ENCODE measurements around the gene PTGDR. TPM values are rescaled to one million over a fixed set of nuclear protein-coding genes. Genes with fewer than 3 reads are reported as not detected.
A peak's percentile ranks its signal among the peaks of the same experiment; 100 is the strongest.

Gene PTGDR
- total RNA-seq, 4 donors from 2014 or later = 12.3 to 30.1 (median 28.3) TPM

- no peaks in the 10 kb centered on the region for H3K27me3 ChIP-seq
- peaks cover 2 to 46% (median 18%) of the 10 kb centered on the region in 4 donors for H3K4me1 ChIP-seq
- peak overlapping the region; percentile 19 to 60 (median 44) for H3K27ac ChIP-seq
- no peak for DNase-seq
- in situ Hi-C loops (cut with MboI; ENCODE audit: low pct_ligation_motif_present in 1 of 4, low pct_unique_long_range_greater_than_20kb in 1 of 4, low sequenced_read_pairs in 3 of 4) (loop anchor here in 1 of 4 donors (10.0 kb wide), 1 partner anchor 167 kb away; no protein-coding TSS in a partner anchor), intact Hi-C loops (cut with DNase I; ENCODE audit: low total_unique reads) (no loop called here)
- WGBS, 2 donors (ENCODE audit: low coverage in 1 of 2) = 28 to 51% methylated on average over 4 of the region's 4 CpGs
- no peaks in the 10 kb centered on the region for H3K36me3 ChIP-seq
- TF ChIP-seq POLR2A (IDR thresholded peaks at IDR 0.05) (no peak), EP300 (IDR thresholded peaks at IDR 0.05; ENCODE audit: low read depth) (no peak), POLR2AphosphoS5 (IDR thresholded peaks at IDR 0.05) (peak in 1 of 3 donors; percentile 44), CTCF (IDR thresholded peaks at IDR 0.05) (no peak)
- H3K9me3 ChIP-seq = no peaks in the 10 kb centered on the region
- H3K4me3 ChIP-seq = no peak overlapping the region
Observed at GRCh38 chr14:52307376-52307775, 39.9 kb downstream of the PTGDR start.

DNA sequence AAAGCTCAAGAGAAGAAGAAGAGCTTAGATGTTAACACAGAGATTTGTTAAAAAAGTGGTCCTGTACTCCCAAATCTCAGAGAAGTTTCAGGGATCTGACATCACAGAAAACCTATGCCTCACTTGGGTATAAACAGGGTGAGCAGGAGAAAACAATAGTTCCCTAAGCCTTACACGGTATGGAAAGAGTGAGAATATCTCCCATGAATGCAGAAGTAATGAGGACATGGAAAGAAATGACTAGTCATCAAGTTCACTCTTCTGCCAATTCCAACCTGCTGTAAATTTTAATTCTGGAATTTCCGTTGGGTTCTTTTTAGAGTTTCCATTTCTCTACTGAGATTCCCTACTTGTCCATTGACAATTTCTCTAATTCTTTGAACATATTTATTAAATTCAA lies 40.4 kb downstream of the PTGDR start:
- H3K4me1 ChIP-seq = peaks cover 3 to 49% (median 18%) of the 10 kb centered on the region in 4 donors
- intact Hi-C loops (cut with DNase I; ENCODE audit: low total_unique reads) (no loop called here), in situ Hi-C loops (cut with MboI; ENCODE audit: low pct_ligation_motif_present in 1 of 4, low pct_unique_long_range_greater_than_20kb in 1 of 4, low sequenced_read_pairs in 3 of 4) (loop anchor here in 1 of 4 donors (10.0 kb wide), 1 partner anchor 167 kb away; no protein-coding TSS in a partner anchor)
- H3K36me3 ChIP-seq = no peaks in the 10 kb centered on the region
- no peak for DNase-seq
- no peaks in the 10 kb centered on the region for H3K27me3 ChIP-seq
- peak overlapping the region; percentile 19 to 60 (median 44) for H3K27ac ChIP-seq
- H3K4me3 ChIP-seq = no peak overlapping the region
- WGBS, 2 donors (ENCODE audit: low coverage in 1 of 2) = 71 to 72% methylated on average over 2 of the region's 2 CpGs
- H3K9me3 ChIP-seq = no peaks in the 10 kb centered on the region
- no peak for TF ChIP-seq POLR2A (IDR thresholded peaks at IDR 0.05)
- no peak for TF ChIP-seq EP300 (IDR thresholded peaks at IDR 0.05; ENCODE audit: low read depth)
- TF ChIP-seq CTCF (IDR thresholded peaks at IDR 0.05) = no peak
- no peak for TF ChIP-seq POLR2AphosphoS5 (IDR thresholded peaks at IDR 0.05)

- in situ Hi-C loops (cut with MboI; ENCODE audit: low pct_ligation_motif_present in 1 of 4, low pct_unique_long_range_greater_than_20kb in 1 of 4, low sequenced_read_pairs in 3 of 4) (no loop called here), intact Hi-C loops (cut with DNase I; ENCODE audit: low total_unique reads) (no loop called here)
- peaks cover 3 to 48% (median 19%) of the 10 kb centered on the region in 4 donors for H3K4me1 ChIP-seq
- DNase-seq = no peak
- H3K27ac ChIP-seq = no peak overlapping the region
- H3K36me3 ChIP-seq = no peaks in the 10 kb centered on the region
- H3K27me3 ChIP-seq = peaks cover 6% of the 10 kb centered on the region
- 66 to 81% methylated on average over 3 of the region's 3 CpGs for WGBS, 2 donors (ENCODE audit: low coverage in 1 of 2)
- H3K9me3 ChIP-seq = no peaks in the 10 kb centered on the region
- TF ChIP-seq CTCF (IDR thresholded peaks at IDR 0.05) (no peak), EP300 (IDR thresholded peaks at IDR 0.05; ENCODE audit: low read depth) (no peak), POLR2AphosphoS5 (IDR thresholded peaks at IDR 0.05) (no peak), POLR2A (IDR thresholded peaks at IDR 0.05) (no peak)
- no peak overlapping the region for H3K4me3 ChIP-seq
Observed at GRCh38 chr14:52310541-52310940, 43.0 kb downstream of the PTGDR start.

GRCh38 chr14:52312931-52313355 lies 45.4 kb downstream of the PTGDR start:
- Histone ChIP-seq H3K27ac (peak overlapping the region; percentile 74 to 83 (median 82)), H3K4me1 (peaks cover 3 to 30% (median 11%) of the 10 kb centered on the region in 4 donors), H3K4me3 (peak overlapping the region in 3 of 4 donors; percentile 46 to 67 (median 55)), H3K27me3 (peaks cover 6% of the 10 kb centered on the region), H3K9me3 (no peaks in the 10 kb centered on the region), H3K36me3 (no peaks in the 10 kb centered on the region)
- no peak for DNase-seq
- intact Hi-C loops (cut with DNase I; ENCODE audit: low total_unique reads) = no loop called here
- 69 to 93% methylated on average over 4 to 5 of the region's 5 CpGs for WGBS, 2 donors (ENCODE audit: low coverage in 1 of 2)
- no peak for TF ChIP-seq EP300 (IDR thresholded peaks at IDR 0.05; ENCODE audit: low read depth)
- TF ChIP-seq POLR2AphosphoS5 (IDR thresholded peaks at IDR 0.05) = peak in 1 of 3 donors; percentile 28
- TF ChIP-seq CTCF (IDR thresholded peaks at IDR 0.05) = no peak
- peak; percentile 13 for TF ChIP-seq POLR2A (IDR thresholded peaks at IDR 0.05)
- in situ Hi-C loops (cut with MboI; ENCODE audit: low pct_ligation_motif_present in 1 of 4, low pct_unique_long_range_greater_than_20kb in 1 of 4, low sequenced_read_pairs in 3 of 4) = no loop called here

Data from transverse colon (tissue), 4 donors.